C4-2B (cell line): ENCODE data around the gene CR1L.
A peak's percentile ranks its signal among the peaks of the same experiment; 100 is the strongest.
"Not testable (repeated sequence)": the region's sequence is repeated elsewhere in the genome, so short reads cannot be mapped to it uniquely, and the experiment has no call there.

ENCODE experiments used
- ZFX ChIP-seq: fragments of 450-650 bp; IDR thresholded peaks from 2 replicates; pipeline ENCODE4 v1.6.1; 2017
- TF ChIP-seq, protein P1 (sequence below): fragments of 450-650 bp; conservative IDR thresholded peaks from 2 replicates; pipeline ENCODE4 v1.5.1; 2017; ENCODE audit warnings: mild to moderate bottlenecking

- TF ChIP-seq, protein P1, sequence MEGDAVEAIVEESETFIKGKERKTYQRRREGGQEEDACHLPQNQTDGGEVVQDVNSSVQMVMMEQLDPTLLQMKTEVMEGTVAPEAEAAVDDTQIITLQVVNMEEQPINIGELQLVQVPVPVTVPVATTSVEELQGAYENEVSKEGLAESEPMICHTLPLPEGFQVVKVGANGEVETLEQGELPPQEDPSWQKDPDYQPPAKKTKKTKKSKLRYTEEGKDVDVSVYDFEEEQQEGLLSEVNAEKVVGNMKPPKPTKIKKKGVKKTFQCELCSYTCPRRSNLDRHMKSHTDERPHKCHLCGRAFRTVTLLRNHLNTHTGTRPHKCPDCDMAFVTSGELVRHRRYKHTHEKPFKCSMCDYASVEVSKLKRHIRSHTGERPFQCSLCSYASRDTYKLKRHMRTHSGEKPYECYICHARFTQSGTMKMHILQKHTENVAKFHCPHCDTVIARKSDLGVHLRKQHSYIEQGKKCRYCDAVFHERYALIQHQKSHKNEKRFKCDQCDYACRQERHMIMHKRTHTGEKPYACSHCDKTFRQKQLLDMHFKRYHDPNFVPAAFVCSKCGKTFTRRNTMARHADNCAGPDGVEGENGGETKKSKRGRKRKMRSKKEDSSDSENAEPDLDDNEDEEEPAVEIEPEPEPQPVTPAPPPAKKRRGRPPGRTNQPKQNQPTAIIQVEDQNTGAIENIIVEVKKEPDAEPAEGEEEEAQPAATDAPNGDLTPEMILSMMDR, result not testable (repeated sequence)
- peak; percentile 42 for TF ChIP-seq ZFX
These were observed 106.5 kb downstream of the CR1L start for GRCh38 chr1:207751463-207751789.
